ENCODE results near the gene IFI30.

DNA sequence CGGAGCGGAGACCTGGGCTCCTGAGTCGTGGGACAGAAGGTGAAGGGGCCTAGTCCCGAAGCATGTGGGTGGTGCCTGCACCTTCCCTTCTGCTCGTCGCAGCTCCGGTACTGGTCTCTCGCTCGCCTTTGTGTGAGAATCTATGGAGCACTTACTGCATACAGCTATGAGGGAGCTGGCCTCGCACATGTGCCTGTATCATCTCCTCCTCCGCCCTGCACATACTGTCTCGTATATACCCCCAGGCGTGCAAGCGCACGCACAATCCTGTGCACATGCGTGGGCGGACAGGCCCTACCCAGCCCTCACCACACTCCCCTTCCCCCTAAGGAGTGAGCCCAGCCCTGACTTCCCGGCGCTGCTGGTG is 12.0 kb upstream of the IFI30 start:
- TF ChIP-seq POLR2A (IDR thresholded peaks at IDR 0.05) (no peak), POLR2AphosphoS5 (IDR thresholded peaks at IDR 0.05) (no peak), EP300 (IDR thresholded peaks at IDR 0.05) (no peak)
- TF ChIP-seq, protein P1, sequence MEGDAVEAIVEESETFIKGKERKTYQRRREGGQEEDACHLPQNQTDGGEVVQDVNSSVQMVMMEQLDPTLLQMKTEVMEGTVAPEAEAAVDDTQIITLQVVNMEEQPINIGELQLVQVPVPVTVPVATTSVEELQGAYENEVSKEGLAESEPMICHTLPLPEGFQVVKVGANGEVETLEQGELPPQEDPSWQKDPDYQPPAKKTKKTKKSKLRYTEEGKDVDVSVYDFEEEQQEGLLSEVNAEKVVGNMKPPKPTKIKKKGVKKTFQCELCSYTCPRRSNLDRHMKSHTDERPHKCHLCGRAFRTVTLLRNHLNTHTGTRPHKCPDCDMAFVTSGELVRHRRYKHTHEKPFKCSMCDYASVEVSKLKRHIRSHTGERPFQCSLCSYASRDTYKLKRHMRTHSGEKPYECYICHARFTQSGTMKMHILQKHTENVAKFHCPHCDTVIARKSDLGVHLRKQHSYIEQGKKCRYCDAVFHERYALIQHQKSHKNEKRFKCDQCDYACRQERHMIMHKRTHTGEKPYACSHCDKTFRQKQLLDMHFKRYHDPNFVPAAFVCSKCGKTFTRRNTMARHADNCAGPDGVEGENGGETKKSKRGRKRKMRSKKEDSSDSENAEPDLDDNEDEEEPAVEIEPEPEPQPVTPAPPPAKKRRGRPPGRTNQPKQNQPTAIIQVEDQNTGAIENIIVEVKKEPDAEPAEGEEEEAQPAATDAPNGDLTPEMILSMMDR (IDR thresholded peaks at IDR 0.05), result no peak
